ENCODE data around the gene FAM174C.

Gene FAM174C

DNA sequence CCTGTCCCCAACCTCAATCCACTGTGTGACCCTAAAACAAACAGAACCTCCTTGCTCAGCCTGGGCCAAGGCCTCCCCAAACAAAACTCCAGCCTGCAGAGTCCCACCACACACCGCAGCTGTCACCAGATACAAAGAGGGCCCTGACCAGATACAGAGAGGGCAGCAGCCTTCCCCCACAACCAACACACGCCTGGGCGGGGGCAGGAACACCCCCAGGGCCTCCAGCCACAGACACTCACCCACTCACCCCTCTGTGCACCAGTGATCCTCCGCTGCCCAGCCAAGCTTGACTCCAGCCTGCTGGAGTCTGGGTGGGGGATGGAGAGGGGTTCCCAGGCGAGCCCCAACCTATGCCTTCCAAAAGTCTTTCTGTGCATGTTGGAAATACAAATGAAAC, 12.1 kb upstream of the FAM174C start:
- no peak for DNase-seq

- DNase-seq, result no peak
Measured at GRCh38 chr19:1264801-1265614, 10.3 kb upstream of the FAM174C start.

- no peak for DNase-seq
Measured at GRCh38 chr19:1265615-1266128, 9.7 kb upstream of the FAM174C start.

DNA sequence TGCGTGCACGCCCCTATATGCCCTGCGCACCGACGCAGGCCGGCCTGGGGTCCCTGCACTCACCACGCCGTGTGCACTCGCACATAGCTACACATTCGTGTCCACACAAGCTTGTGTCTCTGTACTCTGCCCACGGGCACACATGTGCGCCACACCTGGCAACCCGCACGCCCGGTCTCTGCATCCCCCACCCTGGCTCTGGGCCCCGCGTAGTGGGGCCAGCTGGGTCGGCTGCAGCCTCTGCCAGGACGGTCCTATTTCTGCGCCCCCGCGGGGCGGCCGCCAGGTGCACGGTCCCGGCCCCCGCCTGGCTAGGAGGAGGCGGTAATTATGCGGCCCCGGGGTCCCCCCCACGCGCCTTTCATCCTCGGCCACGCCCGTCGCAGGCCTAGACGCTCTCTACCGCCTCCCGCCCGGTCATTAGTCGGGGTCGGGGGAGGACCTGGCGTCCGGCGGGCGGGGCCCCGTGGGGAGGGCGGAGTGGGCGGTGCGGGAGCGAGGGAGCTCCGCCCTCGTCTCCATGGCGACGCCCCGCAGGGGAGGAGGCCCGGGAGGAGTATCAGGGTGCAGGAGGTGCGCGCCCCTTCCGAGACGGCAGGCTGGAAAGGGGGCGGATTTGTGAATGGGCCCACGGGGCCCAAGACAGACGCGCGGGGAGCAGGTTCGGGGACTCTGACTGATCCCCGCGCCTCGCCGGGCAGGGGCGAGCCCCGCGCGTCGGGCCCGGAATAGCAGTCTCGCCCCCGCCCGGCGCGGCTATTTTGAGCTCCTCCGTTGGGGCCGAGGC, 9.0 kb upstream of the FAM174C start:
- DNase-seq, result peak; percentile 65

- no peak for DNase-seq
Measured at GRCh38 chr19:1266916-1267476, 8.3 kb upstream of the FAM174C start.

- DNase-seq, result no peak
Measured at GRCh38 chr19:1267477-1268225, 7.7 kb upstream of the FAM174C start.

- no peak for DNase-seq
Measured at GRCh38 chr19:1268226-1269064, 6.9 kb upstream of the FAM174C start.

DNA sequence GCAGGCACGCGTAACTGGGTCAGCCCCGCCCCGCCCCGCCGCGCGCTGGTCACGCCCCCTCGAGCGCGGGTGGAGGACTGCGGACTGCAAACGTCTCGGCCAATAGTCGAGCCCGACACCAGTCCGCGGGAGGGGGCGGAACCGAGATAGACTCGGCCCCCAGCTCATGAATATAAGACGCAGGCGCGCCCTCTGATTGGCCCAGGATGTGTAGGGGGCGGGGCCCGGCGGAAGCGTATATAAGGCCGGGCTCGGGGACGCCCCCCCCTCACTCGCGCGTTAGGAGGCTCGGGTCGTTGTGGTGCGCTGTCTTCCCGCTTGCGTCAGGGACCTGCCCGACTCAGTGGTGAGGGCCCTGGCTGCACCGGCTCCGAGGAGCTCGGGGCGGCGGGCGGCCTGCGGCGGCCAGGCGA, 6.3 kb upstream of the FAM174C start, which contains the start of gene CIRBP:
Gene CIRBP (plus strand): TSS at position 268 of the 413 bp plus-strand sequence. CDS start 1,602 bp downstream, outside the sequence.
- DNase-seq, result peak; percentile 96

DNA sequence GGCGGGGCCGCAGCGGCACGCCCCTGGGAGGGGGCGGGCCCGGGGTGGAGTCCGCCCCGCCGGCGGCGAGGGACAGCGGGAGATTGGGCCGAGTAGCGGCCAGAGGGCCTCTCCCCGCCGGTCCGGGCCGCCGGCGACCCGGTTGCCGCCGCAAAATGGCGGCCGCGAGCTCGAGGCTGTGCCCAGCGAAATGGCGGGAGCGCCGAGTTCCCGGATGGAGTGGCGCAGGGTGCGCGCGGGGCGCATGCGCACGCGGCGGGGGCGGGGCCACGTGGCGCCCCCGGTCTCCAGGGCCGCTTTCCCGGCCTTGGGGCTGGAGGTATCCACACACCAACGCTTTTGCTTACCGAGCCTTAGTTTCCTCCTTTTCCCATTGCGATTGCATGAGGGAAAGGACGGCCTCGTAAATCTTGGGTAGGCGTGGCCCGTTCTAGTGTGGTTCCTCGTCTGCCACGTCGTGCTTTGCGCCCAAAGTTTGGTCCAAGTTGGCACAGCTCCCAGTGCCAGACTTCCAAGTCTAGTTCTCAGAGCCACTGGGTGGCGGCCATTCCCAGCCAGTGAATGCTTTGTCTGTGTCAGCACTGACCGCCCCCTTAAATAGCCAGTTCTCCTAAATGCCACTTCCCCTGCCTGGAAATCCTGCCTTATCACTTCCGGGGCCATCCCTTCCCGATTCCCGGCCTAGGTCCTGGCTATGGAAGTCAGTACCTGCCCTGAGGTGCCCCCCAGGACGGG, 5.7 kb upstream of the FAM174C start:
- peak; percentile 76 for DNase-seq

DNA sequence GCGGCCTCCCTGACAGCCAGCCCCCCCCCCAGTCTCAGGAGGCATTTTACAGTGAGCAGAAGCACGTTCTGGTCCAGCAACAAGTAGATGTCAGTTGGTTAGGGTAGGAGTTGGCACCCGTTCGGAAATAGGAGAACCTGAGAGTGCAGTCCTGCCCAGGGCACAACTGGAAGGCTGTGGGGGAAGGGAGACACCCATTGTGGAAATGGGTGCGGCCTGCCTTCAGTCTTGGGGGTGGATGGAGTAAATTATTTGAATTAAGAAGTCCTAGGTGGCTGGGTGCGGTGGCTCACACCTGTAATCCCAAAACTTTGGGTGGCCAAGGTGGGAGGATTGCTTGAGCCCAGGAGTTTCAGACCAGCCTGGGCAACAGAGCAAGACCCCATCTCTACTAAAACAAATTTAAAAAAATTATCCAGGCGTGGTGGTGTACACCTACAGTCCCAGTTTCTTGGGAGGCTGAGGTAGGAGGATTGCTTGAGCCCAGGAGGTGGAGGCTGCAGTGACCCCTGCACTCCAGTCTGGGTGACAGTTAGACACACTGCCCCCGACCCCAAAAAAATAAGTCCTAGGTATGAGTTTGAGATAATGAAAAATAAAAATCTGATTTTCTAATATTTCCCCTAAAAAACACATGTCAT, 5.0 kb upstream of the FAM174C start:
- DNase-seq, result no peak

- DNase-seq, result no peak
Measured at GRCh38 chr19:1270854-1271527, 4.3 kb upstream of the FAM174C start.

DNA sequence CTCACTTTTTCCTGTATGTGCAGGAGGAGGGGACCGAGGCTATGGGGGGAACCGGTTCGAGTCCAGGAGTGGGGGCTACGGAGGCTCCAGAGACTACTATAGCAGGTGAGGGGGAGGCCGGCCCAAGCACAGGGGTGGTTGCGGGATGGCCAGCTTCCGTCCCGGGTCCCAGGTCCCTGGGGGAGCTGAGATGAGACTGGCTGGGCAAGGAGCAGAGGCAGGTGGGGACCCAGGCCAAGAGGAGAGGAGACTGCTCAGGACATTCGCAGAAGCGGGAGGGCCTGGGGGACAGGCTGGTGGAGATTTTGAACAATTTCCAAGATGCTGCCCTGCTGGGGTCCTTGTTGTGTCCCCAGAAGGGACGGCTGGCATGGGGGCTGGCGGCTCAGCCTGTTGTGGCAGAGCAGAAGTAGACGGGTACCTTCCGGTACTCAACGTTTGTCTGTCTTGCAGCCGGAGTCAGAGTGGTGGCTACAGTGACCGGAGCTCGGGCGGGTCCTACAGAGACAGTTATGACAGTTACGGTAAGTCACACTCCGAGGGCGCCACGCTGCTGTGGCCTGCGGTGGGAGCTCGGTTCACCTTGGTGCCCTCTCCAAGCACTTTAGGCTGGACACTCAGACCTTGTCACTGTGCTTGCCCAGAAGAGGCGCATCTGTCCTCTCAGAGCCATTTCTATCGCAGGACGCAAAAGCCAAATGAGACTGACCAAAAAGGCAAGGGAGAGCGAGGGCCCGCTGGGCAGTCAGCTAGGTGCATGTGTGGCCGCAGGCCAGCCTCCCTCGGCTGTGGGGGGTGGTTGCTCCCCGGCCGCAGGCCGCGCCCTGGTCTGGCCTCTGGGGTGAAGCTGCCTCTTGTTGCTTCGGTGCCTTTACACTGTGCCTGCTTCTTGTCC, 3.6 kb upstream of the FAM174C start:
- DNase-seq, result no peak

DNA sequence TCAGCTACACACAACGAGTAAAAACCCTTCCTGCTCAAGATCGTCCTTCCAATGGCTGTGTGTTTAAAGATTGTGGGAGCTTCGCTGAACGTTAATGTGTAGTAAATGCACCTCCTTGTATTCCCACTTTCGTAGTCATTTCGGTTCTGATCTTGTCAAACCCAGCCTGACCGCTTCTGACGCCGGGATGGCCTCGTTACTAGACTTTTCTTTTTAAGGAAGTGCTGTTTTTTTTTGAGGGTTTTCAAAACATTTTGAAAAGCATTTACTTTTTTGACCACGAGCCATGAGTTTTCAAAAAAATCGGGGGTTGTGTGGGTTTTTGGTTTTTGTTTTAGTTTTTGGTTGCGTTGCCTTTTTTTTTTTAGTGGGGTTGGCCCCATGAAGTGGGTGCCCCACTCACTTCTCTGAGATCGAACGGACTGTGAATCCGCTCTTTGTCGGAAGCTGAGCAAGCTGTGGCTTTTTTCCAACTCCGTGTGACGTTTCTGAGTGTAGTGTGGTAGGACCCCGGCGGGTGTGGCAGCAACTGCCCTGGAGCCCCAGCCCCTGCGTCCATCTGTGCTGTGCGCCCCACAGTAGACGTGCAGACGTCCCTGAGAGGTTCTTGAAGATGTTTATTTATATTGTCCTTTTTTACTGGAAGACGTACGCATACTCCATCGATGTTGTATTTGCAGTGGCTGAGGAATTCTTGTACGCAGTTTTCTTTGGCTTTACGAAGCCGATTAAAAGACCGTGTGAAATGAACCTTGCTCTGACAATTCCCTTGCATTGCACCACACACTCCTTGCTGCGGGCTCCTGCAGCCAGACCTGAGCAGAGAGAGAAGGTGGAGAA, 2.7 kb upstream of the FAM174C start:
- no peak for DNase-seq

GRCh38 chr19:1273263-1274041, 1.9 kb upstream of the FAM174C start:
- no peak for DNase-seq

- no peak for DNase-seq
Measured at GRCh38 chr19:1274081-1274851, 1.1 kb upstream of the FAM174C start.

DNA sequence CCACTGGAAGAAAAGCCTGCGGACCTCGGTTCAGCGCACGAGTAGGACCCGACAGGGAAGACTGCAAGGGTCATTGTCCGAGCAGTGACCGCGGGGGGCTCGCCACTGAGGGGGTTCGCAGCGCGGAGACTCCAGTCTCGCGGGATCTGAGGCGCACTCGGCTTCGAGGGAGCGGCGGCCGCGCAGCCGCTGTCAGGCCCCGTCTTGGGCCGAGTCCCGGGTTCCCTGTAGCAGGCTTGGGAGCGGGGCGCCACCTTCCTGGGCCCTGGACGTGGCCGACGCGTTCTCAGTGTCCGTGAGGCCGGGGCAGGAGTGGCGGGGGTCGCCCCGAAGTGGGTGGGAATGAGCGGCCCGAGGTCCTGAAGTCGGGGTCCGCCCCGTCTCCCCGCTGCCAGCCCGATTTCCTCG, 474 bp upstream of the FAM174C start:
- no peak for DNase-seq
